Measurements from ENCODE around the gene PNMT. TPM values are rescaled to one million over a fixed set of nuclear protein-coding genes. Genes with fewer than 3 reads are reported as not detected.

PNMT gene
- total and polyA plus RNA-seq, 4 donors, result 0.75 to 30.2 (median 1.1) TPM

DNA sequence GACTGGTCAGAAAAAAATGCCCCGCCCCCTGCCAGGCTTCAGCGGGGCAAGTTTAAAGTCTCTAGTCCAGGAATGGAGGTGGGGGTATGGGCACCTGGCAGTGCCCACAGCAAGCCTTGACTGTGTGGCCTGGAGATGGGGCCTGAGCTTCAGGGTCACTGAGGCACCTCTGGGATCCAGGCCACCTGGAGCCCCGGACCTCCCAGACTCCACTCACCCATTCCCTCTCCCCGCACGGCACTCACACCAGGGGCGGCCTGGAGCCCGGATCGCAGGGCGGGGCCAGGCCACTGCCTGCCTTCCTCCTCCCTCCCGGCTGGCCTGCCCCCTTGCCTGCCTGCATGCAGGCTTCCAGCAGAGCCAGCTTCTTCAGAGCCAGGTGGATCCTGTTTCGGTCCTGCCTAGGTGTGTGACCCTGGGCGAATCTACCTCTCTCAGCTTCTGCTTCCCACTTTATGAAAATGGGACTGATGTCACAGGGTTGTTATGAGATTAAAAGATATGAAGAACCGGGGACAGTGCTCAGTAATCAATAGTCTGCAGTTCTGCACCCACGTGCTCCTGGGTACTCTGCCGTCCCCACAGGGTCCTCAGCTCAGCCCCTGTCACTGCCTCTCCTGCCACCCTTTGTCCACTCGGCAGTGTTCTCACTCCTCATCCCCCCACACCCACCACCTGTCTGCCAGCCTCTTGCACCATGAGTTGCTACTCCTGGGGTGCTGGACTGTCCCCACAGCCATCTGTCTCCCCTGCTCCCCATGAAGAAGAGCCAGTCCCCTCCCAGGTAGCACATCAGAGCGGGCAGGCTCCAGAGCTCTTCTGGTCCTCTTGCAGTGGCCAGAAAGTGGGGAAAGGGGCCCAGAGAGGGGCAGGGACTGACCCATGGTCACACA is 4.3 kb upstream of the PNMT start:
- H3K4me1 ChIP-seq (ENCODE audit: control insufficient read depth in 1 of 2, insufficient read depth in 2 of 2, low read length in 2 of 2), result no peaks in the 10 kb centered on the region
- H3K4me3 ChIP-seq (ENCODE audit: low read length in 2 of 2), result no peak overlapping the region
- no peaks in the 10 kb centered on the region for H3K9me3 ChIP-seq (ENCODE audit: control insufficient read depth, low read length)
- DNase-seq (no peak), ATAC-seq (ENCODE audit: low FRiP score) (no peak)
- peak overlapping the region in 1 of 2 donors; percentile 11 for H3K27ac ChIP-seq (ENCODE audit: low read depth in 1 of 2, low read length in 2 of 2)
- intact Hi-C loops (cut with DNase I), result no loop called here
- H3K27me3 ChIP-seq (ENCODE audit: control insufficient read depth in 1 of 2, insufficient read depth in 2 of 2, low read length in 1 of 2), result no peaks in the 10 kb centered on the region
- WGBS, 2 donors, result 59 to 64% methylated on average over 17 of the region's 17 CpGs
- H3K36me3 ChIP-seq (ENCODE audit: control insufficient read depth in 1 of 2, insufficient read depth in 2 of 2, low read length in 1 of 2), result peaks cover 0 to 3% of the 10 kb centered on the region in 2 donors

DNA sequence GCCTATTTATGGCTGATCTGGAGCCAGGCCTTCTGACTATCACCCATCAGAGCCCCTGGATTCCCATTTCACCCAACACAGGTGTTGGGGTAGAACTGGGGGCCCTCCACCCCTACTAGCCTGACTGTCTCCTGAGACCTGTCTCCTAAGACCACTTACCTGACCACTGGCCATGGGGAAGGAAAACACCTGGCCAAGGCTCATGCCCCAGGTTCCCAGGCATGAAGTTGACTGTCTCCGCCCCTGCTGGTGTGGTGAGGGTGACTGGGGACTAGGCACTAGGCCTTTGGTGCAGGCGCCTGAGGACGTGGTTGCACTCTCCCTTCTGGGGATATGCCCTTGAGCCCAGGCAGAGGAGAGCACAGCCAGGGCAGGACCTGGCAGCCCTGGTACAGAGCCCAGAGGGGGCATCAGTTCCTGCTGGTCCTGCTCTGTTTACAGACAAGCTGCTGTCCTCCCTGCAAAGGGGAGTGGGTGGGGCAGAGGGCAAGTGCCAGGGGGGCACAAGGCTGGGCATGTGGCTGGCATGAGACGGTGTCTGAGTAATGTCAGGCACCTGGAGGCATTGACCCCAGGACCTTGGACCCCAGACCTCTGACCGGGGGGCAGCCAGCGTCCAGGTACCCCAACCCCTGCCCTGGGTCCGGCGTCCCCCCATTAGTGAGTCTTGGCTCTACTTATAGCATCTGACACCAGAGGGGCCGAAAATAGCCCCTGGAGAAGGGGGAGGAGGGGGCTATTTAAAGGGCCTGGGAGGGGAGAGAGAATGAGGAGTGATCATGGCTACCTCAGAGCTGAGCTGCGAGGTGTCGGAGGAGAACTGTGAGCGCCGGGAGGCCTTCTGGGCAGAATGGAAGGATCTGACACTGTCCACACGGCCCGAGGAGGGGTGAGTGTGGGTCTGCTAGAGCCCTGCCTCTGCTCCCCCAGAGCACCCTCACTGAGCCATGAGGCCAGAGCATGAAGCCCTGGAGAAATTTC is 3.4 kb upstream of the PNMT start, which contains the start of gene TCAP:
Gene TCAP, plus strand, starts transcription at position 769 of the 981 bp plus-strand sequence. Its CDS starts 11 bp downstream, at position 780.
- H3K4me3 ChIP-seq (ENCODE audit: low read length in 2 of 2), result no peak within 1 kb of the TSS
- no peaks in the 10 kb centered on the region for H3K9me3 ChIP-seq (ENCODE audit: control insufficient read depth, low read length)
- intact Hi-C loops (cut with DNase I), result loop anchor here (5.0 kb wide), 2 partner anchors 37 to 62 kb away; partner anchors contain the start of gene ERBB2 (in 2 of the 2)
- H3K27ac ChIP-seq (ENCODE audit: low read depth in 1 of 2, low read length in 2 of 2), result peak within 1 kb of the TSS; percentile 1 to 29
- H3K4me1 ChIP-seq (ENCODE audit: control insufficient read depth in 1 of 2, insufficient read depth in 2 of 2, low read length in 2 of 2), result no peaks in the 10 kb centered on the region
- 33 to 34% methylated on average over 15 of the region's 15 CpGs for WGBS, 2 donors
- H3K36me3 ChIP-seq (ENCODE audit: control insufficient read depth in 1 of 2, insufficient read depth in 2 of 2, low read length in 1 of 2), result peaks cover 0 to 3% of the 10 kb centered on the region in 2 donors
- no peak for ATAC-seq (ENCODE audit: low FRiP score)
- H3K27me3 ChIP-seq (ENCODE audit: control insufficient read depth in 1 of 2, insufficient read depth in 2 of 2, low read length in 1 of 2), result no peaks in the 10 kb centered on the region
- DNase-seq, result no peak

DNA sequence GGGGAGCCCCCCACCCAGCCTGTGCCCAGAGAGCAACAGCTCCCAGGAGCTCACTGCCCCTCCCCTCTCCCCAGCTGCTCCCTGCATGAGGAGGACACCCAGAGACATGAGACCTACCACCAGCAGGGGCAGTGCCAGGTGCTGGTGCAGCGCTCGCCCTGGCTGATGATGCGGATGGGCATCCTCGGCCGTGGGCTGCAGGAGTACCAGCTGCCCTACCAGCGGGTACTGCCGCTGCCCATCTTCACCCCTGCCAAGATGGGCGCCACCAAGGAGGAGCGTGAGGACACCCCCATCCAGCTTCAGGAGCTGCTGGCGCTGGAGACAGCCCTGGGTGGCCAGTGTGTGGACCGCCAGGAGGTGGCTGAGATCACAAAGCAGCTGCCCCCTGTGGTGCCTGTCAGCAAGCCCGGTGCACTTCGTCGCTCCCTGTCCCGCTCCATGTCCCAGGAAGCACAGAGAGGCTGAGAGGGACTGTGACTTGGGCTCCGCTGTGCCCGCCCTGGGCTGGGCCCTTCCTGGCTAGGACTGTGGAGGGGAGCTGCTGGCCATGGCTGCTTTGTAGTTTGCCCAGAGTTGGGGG is 2.5 kb upstream of the PNMT start:
- DNase-seq (no peak), ATAC-seq (ENCODE audit: low FRiP score) (peak; percentile 0)
- peaks cover 0 to 3% of the 10 kb centered on the region in 2 donors for H3K36me3 ChIP-seq (ENCODE audit: control insufficient read depth in 1 of 2, insufficient read depth in 2 of 2, low read length in 1 of 2)
- H3K27ac ChIP-seq (ENCODE audit: low read depth in 1 of 2, low read length in 2 of 2), result peak overlapping the region; percentile 1 to 29
- H3K27me3 ChIP-seq (ENCODE audit: control insufficient read depth in 1 of 2, insufficient read depth in 2 of 2, low read length in 1 of 2), result no peaks in the 10 kb centered on the region
- intact Hi-C loops (cut with DNase I), result loop anchor here (2.0 to 5.0 kb wide), 3 partner anchors 37 to 62 kb away; partner anchors contain the start of gene ERBB2 (in 2 of the 2)
- H3K4me3 ChIP-seq (ENCODE audit: low read length in 2 of 2), result no peak overlapping the region
- no peaks in the 10 kb centered on the region for H3K9me3 ChIP-seq (ENCODE audit: control insufficient read depth, low read length)
- 44 to 46% methylated on average over 17 of the region's 17 CpGs for WGBS, 2 donors
- H3K4me1 ChIP-seq (ENCODE audit: control insufficient read depth in 1 of 2, insufficient read depth in 2 of 2, low read length in 2 of 2), result no peaks in the 10 kb centered on the region

DNA sequence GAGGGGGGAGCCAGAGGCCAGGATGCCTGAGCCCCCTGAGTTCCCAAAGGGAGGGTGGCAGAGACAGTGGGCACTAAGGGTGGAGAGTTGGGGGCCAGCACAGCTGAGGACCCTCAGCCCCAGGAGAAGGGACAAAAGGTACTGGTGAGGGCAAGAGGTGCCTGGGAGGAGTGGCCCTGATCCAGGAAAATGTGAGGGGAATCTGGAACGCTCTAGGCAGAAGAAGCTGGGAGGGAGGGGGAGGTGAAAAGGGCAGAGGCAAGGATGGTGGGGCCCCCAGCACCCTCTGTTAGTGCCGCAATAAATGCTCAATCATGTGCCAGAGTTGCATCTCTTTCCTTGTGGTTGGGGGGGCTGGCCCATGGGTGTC is 2.0 kb upstream of the PNMT start:
- Histone ChIP-seq H3K27ac (ENCODE audit: low read depth in 1 of 2, low read length in 2 of 2) (peak overlapping the region; percentile 1 to 29), H3K27me3 (ENCODE audit: control insufficient read depth in 1 of 2, insufficient read depth in 2 of 2, low read length in 1 of 2) (no peaks in the 10 kb centered on the region), H3K9me3 (ENCODE audit: control insufficient read depth, low read length) (no peaks in the 10 kb centered on the region), H3K36me3 (ENCODE audit: control insufficient read depth in 1 of 2, insufficient read depth in 2 of 2, low read length in 1 of 2) (no peaks in the 10 kb centered on the region), H3K4me3 (ENCODE audit: low read length in 2 of 2) (no peak overlapping the region), H3K4me1 (ENCODE audit: control insufficient read depth in 1 of 2, insufficient read depth in 2 of 2, low read length in 2 of 2) (no peaks in the 10 kb centered on the region)
- WGBS, 2 donors, result 6 to 19% methylated on average over 2 of the region's 2 CpGs
- no peak for DNase-seq
- intact Hi-C loops (cut with DNase I), result loop anchor here (2.0 to 5.0 kb wide), 3 partner anchors 36 to 61 kb away; partner anchors contain the start of gene ERBB2 (in 2 of the 2)
- ATAC-seq (ENCODE audit: low FRiP score), result no peak

DNA sequence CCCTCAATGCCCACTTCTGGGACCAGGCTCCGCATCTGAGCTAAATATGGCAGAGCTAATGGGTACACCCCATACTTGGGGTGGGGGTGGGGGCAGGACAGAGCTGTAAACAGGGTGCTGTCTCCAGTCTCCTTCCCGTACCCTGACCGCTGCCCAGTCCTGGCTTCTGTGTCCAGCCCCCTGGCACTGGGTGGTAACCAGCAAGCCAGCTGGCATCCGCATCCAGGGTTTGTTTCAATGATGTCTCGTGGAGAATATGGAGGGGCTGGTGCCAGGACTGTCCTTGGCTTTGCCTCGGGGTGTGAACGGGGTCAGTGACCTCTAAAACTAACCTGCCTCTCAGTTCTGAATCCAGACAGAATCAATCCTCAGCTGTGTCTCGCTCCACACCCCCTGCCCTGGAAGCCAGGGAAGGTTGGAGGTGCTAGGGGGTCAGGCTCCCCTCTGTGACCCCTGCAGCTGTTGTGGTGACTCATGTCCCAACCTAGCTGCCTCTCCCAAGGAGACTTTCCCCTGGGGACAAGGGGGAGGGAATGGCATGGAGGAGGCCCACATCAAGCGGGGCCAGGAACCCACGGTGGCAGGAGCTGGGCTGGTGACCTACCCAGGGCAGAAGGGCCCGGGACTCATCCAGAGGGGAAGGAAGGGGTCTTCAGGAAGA is 1.5 kb upstream of the PNMT start:
- Histone ChIP-seq H3K36me3 (ENCODE audit: control insufficient read depth in 1 of 2, insufficient read depth in 2 of 2, low read length in 1 of 2) (no peaks in the 10 kb centered on the region), H3K4me3 (ENCODE audit: low read length in 2 of 2) (no peak overlapping the region), H3K27ac (ENCODE audit: low read depth in 1 of 2, low read length in 2 of 2) (peak overlapping the region in 1 of 2 donors; percentile 15), H3K4me1 (ENCODE audit: control insufficient read depth in 1 of 2, insufficient read depth in 2 of 2, low read length in 2 of 2) (no peaks in the 10 kb centered on the region), H3K27me3 (ENCODE audit: control insufficient read depth in 1 of 2, insufficient read depth in 2 of 2, low read length in 1 of 2) (no peaks in the 10 kb centered on the region), H3K9me3 (ENCODE audit: control insufficient read depth, low read length) (no peaks in the 10 kb centered on the region)
- ATAC-seq (ENCODE audit: low FRiP score) (peak; percentile 64), DNase-seq (peak; percentile 78 to 89)
- intact Hi-C loops (cut with DNase I), result loop anchor here (2.0 to 5.0 kb wide), 3 partner anchors 36 to 61 kb away; partner anchors contain the start of gene ERBB2 (in 2 of the 2)
- WGBS, 2 donors, result 6 to 8% methylated on average over 11 of the region's 11 CpGs

DNA sequence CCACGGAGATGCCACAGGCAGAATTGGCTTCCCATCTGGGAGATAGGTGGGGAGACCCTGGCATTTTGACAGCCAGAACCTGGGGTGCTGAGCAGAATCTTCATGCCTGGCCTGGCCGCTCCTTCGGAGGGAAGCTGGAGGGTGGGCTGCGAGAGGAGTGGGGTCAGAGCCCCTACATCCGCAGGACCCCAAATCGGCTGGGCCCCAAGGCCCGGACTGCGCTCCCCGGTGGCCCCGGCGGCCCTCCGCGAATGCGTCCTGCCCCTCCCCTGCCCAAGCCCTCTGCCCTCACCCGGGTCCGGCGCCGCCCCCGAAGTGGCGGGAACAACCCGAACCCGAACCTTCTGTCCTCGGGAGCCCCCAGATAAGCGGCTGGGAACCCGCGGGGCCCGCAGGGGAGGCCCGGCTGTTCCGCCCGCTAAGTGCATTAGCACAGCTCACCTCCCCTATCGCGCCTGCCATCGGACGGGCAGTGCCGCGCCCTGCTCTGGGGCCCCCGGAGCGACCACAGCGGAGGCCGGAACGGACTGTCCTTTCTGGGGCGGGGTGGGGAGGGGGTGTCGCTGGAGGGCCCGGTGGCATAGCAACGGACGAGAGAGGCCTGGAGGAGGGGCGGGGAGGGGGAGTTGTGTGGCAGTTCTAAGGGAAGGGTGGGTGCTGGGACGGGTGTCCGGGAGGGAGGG is 850 bp upstream of the PNMT start:
- no peak overlapping the region for H3K4me3 ChIP-seq (ENCODE audit: low read length in 2 of 2)
- intact Hi-C loops (cut with DNase I), result loop anchor here (2.0 to 5.0 kb wide), 3 partner anchors 35 to 60 kb away; partner anchors contain the start of gene ERBB2 (in 2 of the 2)

DNA sequence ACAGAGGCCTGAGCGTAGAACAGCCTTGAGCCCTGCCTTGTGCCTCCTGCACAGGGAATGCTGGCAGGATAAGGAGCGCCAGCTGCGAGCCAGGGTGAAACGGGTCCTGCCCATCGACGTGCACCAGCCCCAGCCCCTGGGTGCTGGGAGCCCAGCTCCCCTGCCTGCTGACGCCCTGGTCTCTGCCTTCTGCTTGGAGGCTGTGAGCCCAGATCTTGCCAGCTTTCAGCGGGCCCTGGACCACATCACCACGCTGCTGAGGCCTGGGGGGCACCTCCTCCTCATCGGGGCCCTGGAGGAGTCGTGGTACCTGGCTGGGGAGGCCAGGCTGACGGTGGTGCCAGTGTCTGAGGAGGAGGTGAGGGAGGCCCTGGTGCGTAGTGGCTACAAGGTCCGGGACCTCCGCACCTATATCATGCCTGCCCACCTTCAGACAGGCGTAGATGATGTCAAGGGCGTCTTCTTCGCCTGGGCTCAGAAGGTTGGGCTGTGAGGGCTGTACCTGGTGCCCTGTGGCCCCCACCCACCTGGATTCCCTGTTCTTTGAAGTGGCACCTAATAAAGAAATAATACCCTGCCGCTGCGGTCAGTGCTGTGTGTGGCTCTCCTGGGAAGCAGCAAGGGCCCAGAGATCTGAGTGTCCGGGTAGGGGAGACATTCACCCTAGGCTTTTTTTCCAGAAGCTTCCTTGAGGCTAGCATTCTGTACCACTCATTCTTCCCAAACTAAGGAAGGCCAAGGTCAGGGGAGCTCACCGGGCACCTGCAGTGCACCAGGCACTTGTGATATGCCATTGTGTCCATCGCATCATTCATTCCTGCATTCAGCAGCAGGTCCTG is 1.9 kb downstream of the PNMT start:
- ATAC-seq (ENCODE audit: low FRiP score), result no peak
- Histone ChIP-seq H3K9me3 (ENCODE audit: control insufficient read depth, low read length) (no peaks in the 10 kb centered on the region), H3K27me3 (ENCODE audit: control insufficient read depth in 1 of 2, insufficient read depth in 2 of 2, low read length in 1 of 2) (no peaks in the 10 kb centered on the region), H3K4me1 (ENCODE audit: control insufficient read depth in 1 of 2, insufficient read depth in 2 of 2, low read length in 2 of 2) (no peaks in the 10 kb centered on the region), H3K36me3 (ENCODE audit: control insufficient read depth in 1 of 2, insufficient read depth in 2 of 2, low read length in 1 of 2) (no peaks in the 10 kb centered on the region), H3K4me3 (ENCODE audit: low read length in 2 of 2) (no peak overlapping the region), H3K27ac (ENCODE audit: low read depth in 1 of 2, low read length in 2 of 2) (no peak overlapping the region)
- 91% methylated on average over 19 to 23 of the region's 23 CpGs for WGBS, 2 donors
- DNase-seq, result no peak
- intact Hi-C loops (cut with DNase I), result loop anchor here (5.0 kb wide), 4 partner anchors 32 to 57 kb away; partner anchors contain the start of genes ERBB2 (in 2 of the 2) and STARD3 (in 1 of the 2)

More for the DNA sequence above, 850 bp upstream of the PNMT start:
- H3K9me3 ChIP-seq (ENCODE audit: control insufficient read depth, low read length), result no peaks in the 10 kb centered on the region
- no peaks in the 10 kb centered on the region for H3K27me3 ChIP-seq (ENCODE audit: control insufficient read depth in 1 of 2, insufficient read depth in 2 of 2, low read length in 1 of 2)
- no peak for ATAC-seq (ENCODE audit: low FRiP score)
- H3K36me3 ChIP-seq (ENCODE audit: control insufficient read depth in 1 of 2, insufficient read depth in 2 of 2, low read length in 1 of 2), result no peaks in the 10 kb centered on the region
- no peak for DNase-seq
- H3K27ac ChIP-seq (ENCODE audit: low read depth in 1 of 2, low read length in 2 of 2), result peak overlapping the region in 1 of 2 donors; percentile 15
- 36 to 38% methylated on average over 41 to 49 of the region's 49 CpGs for whole genome bisulfite sequencing, 2 donors
- no peaks in the 10 kb centered on the region for H3K4me1 ChIP-seq (ENCODE audit: control insufficient read depth in 1 of 2, insufficient read depth in 2 of 2, low read length in 2 of 2)

Data from aorta (tissue), 5 donors.